ENCODE measurements around the gene FAM76B. TPM values are rescaled to one million over a fixed set of nuclear protein-coding genes. Genes with fewer than 3 reads are reported as not detected.
A peak's percentile ranks its signal among the peaks of the same experiment; 100 is the strongest.

Gene FAM76B
- total and polyA plus RNA-seq, 3 experiments from 2014 or later, result 14.7 to 35.8 (median 33.9) TPM

- Mint-ChIP-seq H3K4me3 (no peak overlapping the region), H3K36me3 (no peaks in the 10 kb centered on the region), H3K9me3 (no peaks in the 10 kb centered on the region), H3K27ac (no peak overlapping the region), H3K27me3 (peaks cover 5 to 12% of the 10 kb centered on the region in 2 donors), H3K4me1 (peaks cover 0 to 5% (median 4%) of the 10 kb centered on the region in 3 donors)
- H3K9me3 ChIP-seq (ENCODE audit: low read length), result no peaks in the 10 kb centered on the region
- peaks cover 4% of the 10 kb centered on the region for H3K4me1 ChIP-seq (ENCODE audit: insufficient read depth, low read length)
- DNase-seq, result no peak
- POLR2A ChIA-PET, result no interaction called here
- H3K27ac ChIP-seq (ENCODE audit: low read depth, low read length), result no peak overlapping the region
- CTCF ChIA-PET, result interaction anchor here (0.9 kb wide), 1 partner anchor 29 kb away, joined by 3 read pairs; no protein-coding TSS in a partner anchor
- H3K36me3 ChIP-seq (ENCODE audit: insufficient read depth, low read length), result no peaks in the 10 kb centered on the region
- no peak overlapping the region for H3K4me3 ChIP-seq (ENCODE audit: low read length)
- H3K27me3 ChIP-seq (ENCODE audit: insufficient read depth, low read length, poor library complexity, severe bottlenecking), result no peaks in the 10 kb centered on the region
These were observed 52.8 kb downstream of the FAM76B start for GRCh38 chr11:95736809-95737208.

GRCh38 chr11:95736355-95736754 lies 53.2 kb downstream of the FAM76B start:
- no peaks in the 10 kb centered on the region for H3K27me3 ChIP-seq (ENCODE audit: insufficient read depth, low read length, poor library complexity, severe bottlenecking)
- DNase-seq, result no peak
- no peak overlapping the region for H3K27ac ChIP-seq (ENCODE audit: low read depth, low read length)
- ChIA-PET CTCF (interaction anchor here (0.9 kb wide), 1 partner anchor 28 kb away, joined by 3 read pairs; no protein-coding TSS in a partner anchor), POLR2A (no interaction called here)
- no peaks in the 10 kb centered on the region for H3K36me3 Mint-ChIP-seq
- no peaks in the 10 kb centered on the region for H3K36me3 ChIP-seq (ENCODE audit: insufficient read depth, low read length)
- no peak overlapping the region for H3K4me3 ChIP-seq (ENCODE audit: low read length)
- H3K4me1 Mint-ChIP-seq, result peaks cover 0 to 5% (median 4%) of the 10 kb centered on the region in 3 donors
- no peaks in the 10 kb centered on the region for H3K9me3 Mint-ChIP-seq
- no peaks in the 10 kb centered on the region for H3K9me3 ChIP-seq (ENCODE audit: low read length)
- H3K4me1 ChIP-seq (ENCODE audit: insufficient read depth, low read length), result peaks cover 4% of the 10 kb centered on the region
- no peak overlapping the region for H3K4me3 Mint-ChIP-seq
- peaks cover 5 to 12% of the 10 kb centered on the region in 2 donors for H3K27me3 Mint-ChIP-seq
- no peak overlapping the region for H3K27ac Mint-ChIP-seq

GRCh38 chr11:95734009-95734572 lies 55.5 kb downstream of the FAM76B start:
- H3K36me3 Mint-ChIP-seq, result no peaks in the 10 kb centered on the region

DNA sequence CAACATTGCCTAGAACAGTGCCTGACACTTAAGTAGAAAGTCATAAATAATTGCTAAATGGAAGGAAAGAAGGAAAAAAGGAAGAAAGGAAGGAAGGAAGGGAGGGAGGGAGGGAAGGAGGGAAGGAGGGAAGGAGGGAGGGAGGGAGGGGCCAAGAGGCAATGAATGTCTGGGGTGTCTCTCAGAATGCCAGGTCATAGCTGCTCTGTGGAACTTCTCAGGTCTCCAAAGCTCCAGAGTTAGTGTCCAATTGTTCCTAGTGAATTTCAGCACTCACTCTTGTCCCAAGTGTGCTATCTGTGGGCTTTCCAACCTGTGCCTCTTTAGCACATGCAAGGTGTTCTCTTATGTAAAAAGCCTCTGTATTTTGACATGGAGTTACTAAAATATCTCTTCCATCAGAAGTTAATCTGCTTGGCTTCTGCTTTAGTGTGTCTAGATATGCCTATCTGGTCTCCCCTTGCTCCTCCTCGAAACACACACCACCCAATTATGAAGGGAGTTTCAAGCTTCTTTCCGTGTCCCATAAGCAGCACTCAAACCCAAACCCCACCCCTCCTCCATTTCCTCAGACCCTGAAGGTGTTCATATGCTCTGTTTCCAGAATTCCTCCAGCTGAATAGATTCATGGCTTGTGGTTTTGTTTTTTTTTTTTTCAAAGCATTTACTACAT lies 56.5 kb downstream of the FAM76B start:
- peaks cover 0 to 5% (median 4%) of the 10 kb centered on the region in 3 donors for H3K4me1 Mint-ChIP-seq
- no peak overlapping the region for H3K27ac Mint-ChIP-seq
- peaks cover 4% of the 10 kb centered on the region for H3K4me1 ChIP-seq (ENCODE audit: insufficient read depth, low read length)
- no peak overlapping the region for H3K4me3 Mint-ChIP-seq
- H3K27ac ChIP-seq (ENCODE audit: low read depth, low read length), result no peak overlapping the region
- no peaks in the 10 kb centered on the region for H3K36me3 ChIP-seq (ENCODE audit: insufficient read depth, low read length)
- no peaks in the 10 kb centered on the region for H3K9me3 Mint-ChIP-seq
- no peaks in the 10 kb centered on the region for H3K27me3 ChIP-seq (ENCODE audit: insufficient read depth, low read length, poor library complexity, severe bottlenecking)
- H3K9me3 ChIP-seq (ENCODE audit: low read length), result no peaks in the 10 kb centered on the region
- H3K4me3 ChIP-seq (ENCODE audit: low read length), result no peak overlapping the region
- no peaks in the 10 kb centered on the region for H3K36me3 Mint-ChIP-seq
- POLR2A ChIA-PET, result no interaction called here
- DNase-seq, result no peak
- H3K27me3 Mint-ChIP-seq, result peaks cover 12 to 17% of the 10 kb centered on the region in 2 donors
- CTCF ChIA-PET, result interaction anchor here (0.8 kb wide), 1 partner anchor 588 kb away, joined by 5 read pairs; no protein-coding TSS in a partner anchor

More at GRCh38 chr11:95734009-95734572, 55.5 kb downstream of the FAM76B start:
- ChIA-PET POLR2A (no interaction called here), CTCF (interaction anchor here (0.8 kb wide), 1 partner anchor 589 kb away, joined by 5 read pairs; no protein-coding TSS in a partner anchor)
- Mint-ChIP-seq H3K27me3 (peaks cover 12 to 16% of the 10 kb centered on the region in 2 donors), H3K4me3 (no peak overlapping the region), H3K4me1 (peaks cover 0 to 5% (median 4%) of the 10 kb centered on the region in 3 donors), H3K27ac (no peak overlapping the region), H3K9me3 (no peaks in the 10 kb centered on the region)
- Histone ChIP-seq H3K27ac (ENCODE audit: low read depth, low read length) (peak overlapping the region; percentile 45), H3K4me3 (ENCODE audit: low read length) (no peak overlapping the region), H3K9me3 (ENCODE audit: low read length) (no peaks in the 10 kb centered on the region), H3K36me3 (ENCODE audit: insufficient read depth, low read length) (no peaks in the 10 kb centered on the region), H3K4me1 (ENCODE audit: insufficient read depth, low read length) (peaks cover 4% of the 10 kb centered on the region), H3K27me3 (ENCODE audit: insufficient read depth, low read length, poor library complexity, severe bottlenecking) (no peaks in the 10 kb centered on the region)
- no peak for DNase-seq

GRCh38 chr11:95729462-95729861 lies 60.1 kb downstream of the FAM76B start:
- Histone ChIP-seq H3K27me3 (ENCODE audit: insufficient read depth, low read length, poor library complexity, severe bottlenecking) (no peaks in the 10 kb centered on the region), H3K4me3 (ENCODE audit: low read length) (no peak overlapping the region), H3K27ac (ENCODE audit: low read depth, low read length) (no peak overlapping the region), H3K4me1 (ENCODE audit: insufficient read depth, low read length) (peaks cover 3% of the 10 kb centered on the region), H3K9me3 (ENCODE audit: low read length) (no peaks in the 10 kb centered on the region), H3K36me3 (ENCODE audit: insufficient read depth, low read length) (no peaks in the 10 kb centered on the region)
- Mint-ChIP-seq H3K9me3 (no peaks in the 10 kb centered on the region), H3K4me3 (no peak overlapping the region), H3K4me1 (peaks cover 0 to 5% (median 4%) of the 10 kb centered on the region in 3 donors), H3K27me3 (peaks cover 9 to 25% of the 10 kb centered on the region in 2 donors), H3K36me3 (no peaks in the 10 kb centered on the region), H3K27ac (no peak overlapping the region)
- DNase-seq, result no peak
- ChIA-PET POLR2A (no interaction called here), CTCF (no interaction called here)

DNA sequence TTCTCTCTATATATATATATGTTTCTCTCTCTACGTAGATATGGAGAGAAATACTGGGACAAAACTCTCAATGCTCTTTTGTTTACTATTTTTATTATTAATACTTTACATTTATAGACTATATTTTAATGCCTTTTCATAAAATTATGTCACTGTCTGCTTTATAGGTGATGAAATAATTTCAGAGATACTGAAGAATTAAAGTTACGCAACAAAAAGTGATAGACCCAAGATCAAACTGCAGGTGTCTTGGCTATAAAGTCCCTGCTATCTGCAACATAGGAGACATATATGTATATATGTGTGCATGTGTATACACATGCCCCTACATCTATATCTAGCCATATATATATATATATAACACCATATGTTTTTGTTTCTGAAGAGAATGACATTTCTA lies 60.8 kb downstream of the FAM76B start:
- peaks cover 9 to 18% of the 10 kb centered on the region in 2 donors for H3K27me3 Mint-ChIP-seq
- CTCF ChIA-PET, result interaction anchor here (0.7 kb wide), 1 partner anchor 37 kb away, joined by 4 read pairs; no protein-coding TSS in a partner anchor
- no peaks in the 10 kb centered on the region for H3K36me3 Mint-ChIP-seq
- no peaks in the 10 kb centered on the region for H3K9me3 ChIP-seq (ENCODE audit: low read length)
- DNase-seq, result no peak
- no peaks in the 10 kb centered on the region for H3K27me3 ChIP-seq (ENCODE audit: insufficient read depth, low read length, poor library complexity, severe bottlenecking)
- no peaks in the 10 kb centered on the region for H3K9me3 Mint-ChIP-seq
- H3K4me3 ChIP-seq (ENCODE audit: low read length), result no peak overlapping the region
- no peak overlapping the region for H3K27ac ChIP-seq (ENCODE audit: low read depth, low read length)
- H3K4me1 ChIP-seq (ENCODE audit: insufficient read depth, low read length), result no peaks in the 10 kb centered on the region
- no peaks in the 10 kb centered on the region for H3K36me3 ChIP-seq (ENCODE audit: insufficient read depth, low read length)
- no peak overlapping the region for H3K27ac Mint-ChIP-seq
- H3K4me3 Mint-ChIP-seq, result no peak overlapping the region
- H3K4me1 Mint-ChIP-seq, result peaks cover 0 to 1% (median under 1%) of the 10 kb centered on the region in 3 donors
- POLR2A ChIA-PET, result no interaction called here

GRCh38 chr11:95728094-95728493 lies 61.5 kb downstream of the FAM76B start:
- Mint-ChIP-seq H3K4me3 (no peak overlapping the region), H3K4me1 (no peaks in the 10 kb centered on the region), H3K9me3 (no peaks in the 10 kb centered on the region), H3K36me3 (no peaks in the 10 kb centered on the region), H3K27me3 (peaks cover 7 to 15% of the 10 kb centered on the region in 2 donors), H3K27ac (no peak overlapping the region)
- Histone ChIP-seq H3K27ac (ENCODE audit: low read depth, low read length) (no peak overlapping the region), H3K27me3 (ENCODE audit: insufficient read depth, low read length, poor library complexity, severe bottlenecking) (no peaks in the 10 kb centered on the region), H3K4me3 (ENCODE audit: low read length) (no peak overlapping the region), H3K36me3 (ENCODE audit: insufficient read depth, low read length) (no peaks in the 10 kb centered on the region), H3K9me3 (ENCODE audit: low read length) (no peaks in the 10 kb centered on the region), H3K4me1 (ENCODE audit: insufficient read depth, low read length) (no peaks in the 10 kb centered on the region)
- ChIA-PET CTCF (interaction anchor here (0.7 kb wide), 1 partner anchor 37 kb away, joined by 4 read pairs; no protein-coding TSS in a partner anchor), POLR2A (no interaction called here)
- DNase-seq, result no peak

DNA sequence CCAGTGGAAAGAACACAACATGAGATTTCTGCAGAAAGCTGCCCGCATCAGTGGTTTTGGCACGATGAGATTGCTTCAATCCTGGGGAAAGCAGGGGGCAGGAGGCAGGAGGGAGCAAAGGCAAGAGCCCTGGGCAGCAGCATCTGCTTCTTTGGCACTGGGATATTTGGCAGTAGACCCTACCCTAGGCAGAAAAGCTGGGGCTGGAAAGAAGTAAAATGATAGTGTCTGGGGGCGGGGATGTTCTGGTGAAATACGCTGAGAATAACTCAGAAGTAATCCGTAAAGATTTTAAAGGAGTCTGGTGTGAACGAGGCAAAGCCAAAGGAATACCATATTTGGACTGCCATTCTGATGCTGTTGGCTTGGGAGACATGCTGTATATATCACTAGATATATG lies 62.0 kb downstream of the FAM76B start:
- no peaks in the 10 kb centered on the region for H3K36me3 Mint-ChIP-seq
- Histone ChIP-seq H3K4me3 (ENCODE audit: low read length) (no peak overlapping the region), H3K36me3 (ENCODE audit: insufficient read depth, low read length) (no peaks in the 10 kb centered on the region), H3K4me1 (ENCODE audit: insufficient read depth, low read length) (no peaks in the 10 kb centered on the region), H3K27me3 (ENCODE audit: insufficient read depth, low read length, poor library complexity, severe bottlenecking) (no peaks in the 10 kb centered on the region), H3K9me3 (ENCODE audit: low read length) (no peaks in the 10 kb centered on the region), H3K27ac (ENCODE audit: low read depth, low read length) (no peak overlapping the region)
- no peak for DNase-seq
- H3K4me1 Mint-ChIP-seq, result no peaks in the 10 kb centered on the region
- H3K27ac Mint-ChIP-seq, result no peak overlapping the region
- no peak overlapping the region for H3K4me3 Mint-ChIP-seq
- ChIA-PET CTCF (interaction anchor here (1.0 kb wide), 1 partner anchor 22 kb away, joined by 3 read pairs; no protein-coding TSS in a partner anchor), POLR2A (no interaction called here)
- peaks cover 7 to 15% of the 10 kb centered on the region in 2 donors for H3K27me3 Mint-ChIP-seq
- H3K9me3 Mint-ChIP-seq, result no peaks in the 10 kb centered on the region
